HG02588 (cell line): ENCODE data around the gene ULK3.
A peak's percentile ranks its signal among the peaks of the same experiment; 100 is the strongest.

ENCODE experiments used
- ATAC-seq: cut with Tn5 transposase; IDR thresholded peaks from one replicate; pipeline ENCODE4 v1.9.1; 2021; ENCODE audit warnings: mild to moderate bottlenecking, moderate library complexity; ENCODE audit not compliant: unreplicated experiment

Gene ULK3

DNA sequence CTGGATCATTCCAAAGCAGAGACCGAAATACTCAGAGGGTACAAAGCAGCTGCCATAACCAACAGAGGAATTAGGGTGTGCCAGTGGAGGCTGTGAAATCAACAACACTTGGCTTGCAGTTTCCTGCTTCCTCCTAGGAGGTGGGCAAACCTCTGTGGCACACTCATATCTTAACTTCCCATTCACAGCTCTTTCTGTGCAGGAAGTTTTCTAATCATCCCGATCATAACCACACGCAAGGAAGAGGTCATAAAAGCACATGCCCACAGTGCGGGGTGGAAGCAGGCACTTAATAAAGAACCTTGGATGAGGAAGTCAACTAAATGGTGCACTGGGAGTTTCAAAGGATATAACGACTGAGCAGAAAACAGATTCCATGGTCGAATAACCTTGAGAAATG, 25.1 kb upstream of the ULK3 start:
- no peak for ATAC-seq

DNA sequence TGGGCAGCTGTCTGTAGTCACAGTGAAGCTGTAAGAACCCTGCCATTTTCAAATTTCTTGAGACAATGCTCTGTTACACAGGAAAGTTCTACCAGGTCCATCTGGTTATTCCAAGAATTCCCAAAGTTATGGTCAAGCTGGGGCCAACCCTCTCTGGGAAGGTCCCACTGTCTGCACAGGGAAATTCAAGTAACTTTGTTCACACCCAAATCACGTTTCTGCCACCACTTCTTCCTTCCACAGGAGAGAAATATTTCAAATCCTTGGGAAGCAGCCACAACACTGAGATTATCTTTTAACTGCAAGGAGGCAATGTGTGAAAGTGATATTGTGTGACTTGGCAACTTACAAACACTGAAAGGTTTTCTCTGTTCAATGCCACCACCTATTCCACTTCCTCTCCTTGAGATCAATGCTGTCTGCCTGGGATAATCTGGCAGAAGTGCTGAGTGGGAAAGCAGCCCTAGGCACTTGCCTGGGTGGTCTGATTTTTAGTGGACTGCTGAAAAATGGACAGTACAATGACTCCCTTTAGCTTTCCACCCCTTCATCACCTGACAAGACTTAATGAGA, 24.6 kb upstream of the ULK3 start:
- ATAC-seq = no peak

DNA sequence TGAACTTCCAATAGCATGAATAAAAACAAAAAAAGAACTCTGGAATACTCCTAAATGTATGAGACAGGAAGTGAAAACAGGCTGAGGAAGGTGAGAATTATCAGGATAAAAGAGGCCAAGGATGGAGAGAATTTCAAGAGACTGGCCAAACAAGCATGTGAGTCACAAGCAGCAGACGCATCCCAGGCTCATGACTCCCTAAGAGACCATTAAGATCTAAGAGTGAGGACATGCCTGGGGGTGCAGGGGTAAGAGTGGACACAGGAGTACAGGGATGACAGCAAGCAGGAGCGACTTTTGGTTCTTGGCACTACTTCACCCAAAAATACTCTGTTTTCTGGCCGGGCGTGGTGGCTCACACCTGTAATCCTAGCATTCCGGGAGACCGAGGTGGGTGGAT, 23.1 kb upstream of the ULK3 start:
- ATAC-seq = no peak

- no peak for ATAC-seq
Observed at GRCh38 chr15:74865316-74865715, 22.4 kb upstream of the ULK3 start.

- no peak for ATAC-seq
Observed at GRCh38 chr15:74864296-74864695, 21.3 kb upstream of the ULK3 start.

DNA sequence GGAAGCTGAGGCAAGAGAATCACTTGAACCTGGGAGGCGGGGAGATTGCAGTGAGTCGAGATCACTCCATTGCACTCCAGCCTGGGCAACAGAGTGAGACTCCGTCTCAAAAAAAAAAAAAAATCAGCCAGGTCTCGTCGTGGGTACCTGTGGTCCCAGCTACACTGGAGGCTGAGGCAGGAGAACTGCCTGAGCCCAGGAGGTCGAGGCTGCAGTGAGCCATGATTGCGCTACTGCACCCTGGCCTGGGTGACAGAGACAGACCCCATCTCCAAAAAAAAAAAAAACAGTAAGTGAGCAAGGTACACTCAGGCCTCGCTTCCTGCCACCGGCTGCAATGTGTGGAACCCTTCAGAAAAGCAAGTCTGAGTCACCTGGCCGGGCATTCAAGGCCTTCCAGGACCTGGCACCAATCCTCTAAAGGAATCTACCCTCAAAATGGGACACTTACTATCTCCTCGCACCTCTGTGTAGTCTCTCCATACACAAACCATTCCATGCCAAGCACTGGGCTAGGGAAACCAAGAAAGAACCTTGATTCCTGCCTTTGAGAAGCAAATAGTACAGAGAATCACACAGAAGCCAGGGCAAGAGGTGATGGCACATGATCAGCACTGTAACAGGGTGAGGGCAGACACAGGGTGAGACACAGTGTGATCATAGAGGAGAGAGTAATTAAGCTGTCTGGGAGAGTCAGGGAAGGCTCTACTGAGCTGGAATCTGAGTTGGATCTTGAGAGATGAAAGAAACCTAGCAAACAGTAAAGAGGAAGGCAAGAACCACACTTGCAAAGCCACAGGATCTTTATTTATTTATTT, 20.5 kb upstream of the ULK3 start:
- ATAC-seq = no peak

DNA sequence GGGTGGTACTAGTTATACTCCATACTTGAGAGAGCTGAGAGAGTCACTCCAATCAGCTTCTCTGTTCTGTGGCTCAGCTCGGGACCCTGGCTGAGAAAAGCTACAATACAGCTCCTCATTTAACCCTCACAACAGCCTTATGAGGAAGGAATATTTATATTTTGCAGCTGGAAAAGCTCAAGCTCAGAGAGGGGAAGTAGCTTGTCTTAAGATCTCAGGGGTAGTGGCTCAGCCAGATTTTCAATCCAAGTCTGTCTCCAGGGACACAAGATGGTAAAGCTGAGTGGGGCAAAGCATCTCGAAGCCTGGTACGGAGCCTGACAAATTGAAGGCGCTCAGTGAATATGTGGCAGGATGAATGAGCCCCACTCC, 15.4 kb upstream of the ULK3 start:
- no peak for ATAC-seq

GRCh38 chr15:74857671-74858368, 14.9 kb upstream of the ULK3 start:
- ATAC-seq = no peak

DNA sequence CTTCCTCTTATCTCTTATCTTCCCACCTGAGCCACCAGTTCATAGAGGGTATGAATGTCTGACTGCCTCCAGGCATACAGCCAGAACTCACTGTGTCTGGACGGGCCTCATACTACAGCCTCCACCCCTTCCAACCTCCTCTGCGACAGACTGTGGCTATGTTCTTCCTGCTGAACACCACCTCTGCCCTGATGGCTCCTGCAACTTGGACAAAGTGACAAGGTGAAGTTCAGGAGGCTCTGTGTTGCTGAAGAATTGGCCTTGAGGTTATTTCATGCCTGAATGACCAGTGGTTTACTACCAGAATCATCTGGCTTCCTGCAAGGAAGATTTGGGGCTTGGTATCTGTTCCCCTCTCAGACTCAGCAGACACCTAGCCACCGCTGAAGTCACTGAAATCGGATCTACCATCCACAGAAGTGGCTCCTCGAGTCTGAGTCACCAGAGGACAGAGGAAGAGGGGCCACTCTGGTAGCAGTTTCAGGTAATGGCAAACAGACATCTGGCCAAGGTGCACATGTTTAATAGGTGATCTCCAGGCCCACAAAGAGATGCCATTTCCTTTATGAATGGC, 14.2 kb upstream of the ULK3 start:
- ATAC-seq = peak; percentile 66

DNA sequence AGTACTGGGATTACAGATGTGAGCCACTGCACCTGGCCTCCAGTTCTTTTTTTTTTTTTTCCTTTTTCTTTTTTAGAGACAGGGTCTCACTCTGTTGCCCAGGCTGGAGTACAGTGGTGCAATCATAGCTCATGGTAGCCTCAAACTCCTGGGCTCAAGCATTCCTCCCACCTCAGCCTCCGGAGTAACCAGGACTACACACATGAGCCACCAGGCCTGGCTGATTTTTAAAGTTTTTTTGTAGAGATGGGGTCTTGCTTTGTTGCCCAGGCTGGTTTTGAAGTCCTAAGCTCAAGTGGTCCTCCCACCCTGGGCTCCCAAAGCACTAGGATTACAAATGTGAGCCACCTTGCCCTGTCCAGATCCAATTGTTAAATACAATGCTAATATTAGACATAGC, 13.6 kb upstream of the ULK3 start:
- no peak for ATAC-seq

- ATAC-seq = no peak
Observed at GRCh38 chr15:74855857-74856256, 12.9 kb upstream of the ULK3 start.

GRCh38 chr15:74854453-74855022, 11.6 kb upstream of the ULK3 start:
- ATAC-seq = no peak

GRCh38 chr15:74851960-74852359, 9.0 kb upstream of the ULK3 start:
- ATAC-seq = no peak

DNA sequence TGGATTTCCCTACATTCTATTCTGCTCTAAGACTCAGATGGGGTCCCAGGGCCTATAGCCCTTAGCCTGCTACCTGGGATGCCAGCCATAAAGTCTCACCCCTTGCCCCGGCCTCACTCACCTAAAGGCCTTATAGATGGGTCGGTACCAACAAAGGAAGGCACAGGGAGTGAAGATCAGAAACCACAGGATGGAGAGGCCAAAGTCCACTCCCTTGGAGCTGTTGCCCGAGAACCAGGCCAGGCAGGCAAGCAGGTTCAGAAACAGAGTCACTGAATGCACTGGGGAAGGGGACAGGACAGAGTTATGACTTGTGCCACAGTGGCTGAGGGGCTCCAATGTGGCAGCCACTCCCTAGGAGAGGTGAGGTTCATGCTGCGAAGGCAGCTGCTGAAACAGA, 7.4 kb upstream of the ULK3 start:
- no peak for ATAC-seq

DNA sequence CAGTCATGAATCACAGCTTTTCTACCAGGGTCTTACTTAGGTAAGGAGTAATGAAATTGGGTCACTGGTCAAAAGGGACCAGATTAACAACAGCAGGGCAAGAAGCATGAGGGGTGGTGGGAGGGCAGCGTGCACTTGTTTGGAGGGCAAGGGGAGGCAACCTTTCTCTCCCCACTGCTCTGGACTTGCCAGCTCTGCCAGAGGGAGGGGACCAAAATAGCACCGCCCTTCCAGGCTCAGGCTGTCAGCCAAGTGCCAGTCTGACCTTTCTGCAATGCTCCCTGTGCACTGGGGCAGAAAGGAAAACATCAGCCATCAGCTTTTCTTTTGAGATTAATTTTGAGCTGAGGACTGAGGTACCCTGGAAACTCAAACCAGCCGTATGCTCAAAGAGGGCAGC, 4.5 kb upstream of the ULK3 start:
- no peak for ATAC-seq

- ATAC-seq = no peak
Observed at GRCh38 chr15:74845581-74845980, 2.6 kb upstream of the ULK3 start.

DNA sequence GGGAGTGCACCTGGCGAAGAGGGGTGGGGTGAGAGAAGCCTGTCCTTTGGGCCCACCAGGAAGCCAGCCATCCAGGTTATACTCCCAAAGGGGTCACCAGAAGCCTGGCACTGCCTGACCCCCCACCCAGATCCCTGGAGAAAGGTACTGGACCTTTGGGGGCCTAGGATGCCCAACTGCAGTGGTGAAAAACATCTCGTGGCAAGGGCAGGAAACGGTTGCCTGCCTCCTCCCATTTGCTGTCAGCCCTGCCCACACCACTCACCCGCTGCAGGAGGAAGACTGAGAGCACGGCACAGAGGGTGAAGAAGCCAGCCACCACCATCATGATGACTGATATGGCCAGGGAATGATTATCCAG, 2.2 kb upstream of the ULK3 start:
- ATAC-seq = no peak

DNA sequence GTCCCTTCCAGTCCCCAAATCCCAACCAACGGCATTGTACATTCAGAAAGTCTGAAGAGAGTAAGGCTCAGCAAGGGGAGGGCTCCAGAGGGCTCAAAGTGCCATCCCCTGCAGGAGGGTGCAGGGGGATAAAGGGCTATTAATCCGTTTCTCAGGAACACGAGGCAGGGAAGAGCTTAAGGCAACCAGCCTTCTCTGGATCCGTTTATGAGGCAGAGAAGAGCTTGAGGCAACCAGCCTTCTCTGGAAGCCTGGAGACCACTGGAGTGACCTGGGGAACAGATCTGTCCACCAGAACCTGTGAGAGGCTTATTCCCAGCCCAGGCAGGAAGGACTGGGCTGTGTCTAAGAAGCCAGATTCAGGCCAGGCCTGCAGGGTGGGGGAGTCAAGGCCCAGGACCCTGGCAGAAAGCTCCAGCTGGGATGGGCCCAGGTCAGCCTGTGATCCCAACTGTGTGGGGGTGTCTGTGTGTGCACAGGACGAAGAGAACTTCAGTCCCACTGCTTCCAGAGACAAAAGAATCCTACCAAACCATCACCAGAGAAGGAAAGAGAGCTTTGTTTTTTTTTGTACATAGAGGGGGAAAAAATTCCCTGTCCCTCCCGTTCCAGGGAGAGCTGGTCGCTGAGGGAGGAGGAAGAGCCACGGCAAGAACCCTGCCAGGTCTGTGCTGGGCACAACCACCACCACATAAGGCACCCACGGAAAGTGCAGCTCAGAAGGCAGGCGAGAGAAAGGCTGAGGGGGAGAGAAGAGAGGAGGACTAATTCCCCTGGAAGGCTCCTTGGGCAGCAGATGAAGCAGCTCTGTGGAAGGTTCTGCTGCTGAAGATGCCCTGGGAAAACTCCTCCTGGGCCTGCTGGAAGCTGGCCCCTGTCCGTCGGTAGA, 1.6 kb upstream of the ULK3 start:
- ATAC-seq = no peak

DNA sequence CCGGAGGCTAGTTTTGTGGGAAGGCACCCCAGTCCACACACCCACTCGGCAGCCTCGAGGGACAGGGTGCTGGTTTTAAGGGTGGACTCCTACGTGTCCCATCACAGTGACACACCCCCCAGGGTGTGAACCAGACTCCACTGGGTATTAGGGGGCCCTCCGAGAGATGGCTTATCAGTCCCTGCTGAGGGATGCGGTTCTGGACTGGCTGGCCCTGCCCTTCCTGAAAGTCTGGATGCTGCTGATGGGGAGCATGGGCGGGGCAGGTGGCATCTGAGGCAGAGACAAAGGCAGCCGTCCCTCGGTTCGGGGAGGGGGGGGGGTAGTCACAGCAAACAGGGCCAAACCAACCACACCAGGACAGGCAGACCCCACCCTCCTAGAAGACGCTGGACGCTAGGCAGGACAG, 939 bp upstream of the ULK3 start:
- ATAC-seq = no peak

- no peak for ATAC-seq
Observed at GRCh38 chr15:74843445-74843828, 481 bp upstream of the ULK3 start.

DNA sequence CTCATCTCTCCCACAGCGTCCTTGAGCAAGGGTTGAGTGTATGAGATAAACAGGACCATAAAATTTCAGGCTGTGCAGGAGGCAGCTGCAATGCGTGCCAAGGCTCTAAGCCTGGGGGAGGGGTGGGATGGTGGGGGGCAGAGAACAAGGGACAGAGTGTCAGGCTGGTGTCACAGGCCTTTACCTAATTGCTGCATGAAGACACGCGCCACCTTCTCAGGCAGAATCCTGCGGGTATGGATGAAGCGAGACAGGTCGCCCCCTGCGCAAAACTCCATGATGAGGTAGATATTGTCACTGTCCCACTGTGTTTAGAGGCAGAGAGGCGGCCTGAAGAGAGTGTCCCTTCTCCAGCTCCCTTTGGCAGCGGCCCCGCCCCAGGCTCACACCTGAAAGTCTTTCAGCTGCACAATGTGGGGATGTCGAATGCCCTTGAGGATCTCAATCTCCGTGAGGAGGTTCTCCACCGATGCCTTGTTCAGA, 1.0 kb downstream of the ULK3 start:
- no peak for ATAC-seq
